HepG2 (cell line): ENCODE measurements around the gene PTPRM. TPM values are rescaled to one million over a fixed set of nuclear protein-coding genes. Genes with fewer than 3 reads are reported as not detected.

Experiments used
- ATAC-seq: fragments of 200-7000 bp; cut with Tn5 transposase; 3 replicates; pipeline ENCODE4 v1.9.1; 2020; ENCODE audit warnings: mild to moderate bottlenecking, moderate library complexity
- BruUV-seq: library from RNA; stranded (reverse); fragments of 400-500 nt; replicated peaks from 2 replicates; lab custom pipeline; 2021; lab: Mats Ljungman, UMichigan
- CTCF ChIA-PET: fragments of 300-600 bp; formaldehyde crosslinking; extraction: SDS; loops from one replicate; lab custom pipeline; 2021; ENCODE audit warnings: low total read pairs, inconsistent platforms, low intra/inter-chr PET ratio; lab: Yijun Ruan, JAX
- POLR2A ChIA-PET: fragments of 350-600 bp; sonication (Branson Sonifier 250); formaldehyde crosslinking; loops from one replicate; lab custom pipeline; 2020; ENCODE audit warnings: antibody characterized with exemption, inconsistent platforms; lab: Yijun Ruan, JAX
- DNase-seq: peaks from one replicate; pipeline ENCODE4 v3.0.0-alpha.2; 2015; ENCODE audit warnings: low spot score
- FAIRE-seq: peaks from 3 replicates; lab custom pipeline; 2011; peaks lifted over from hg19 to GRCh38; lab: Jason Lieb, UNC
- H2AFZ ChIP-seq: one replicate; pipeline ENCODE4 v1.6.1; 2011; ENCODE audit warnings: low read length, inconsistent platforms
- H3K27ac ChIP-seq: fragments of 300-600 bp; 3 replicates; pipeline ENCODE4 v1.8.0; 2011; ENCODE audit warnings: mixed run types, mild to moderate bottlenecking, mixed read lengths, low read length, inconsistent platforms; ENCODE audit not compliant: insufficient read depth; ENCODE audit errors: extremely low read length
- H3K27me3 ChIP-seq, 2 experiments: fragments of 200-600 bp in 1 of 2; 2 replicates in 1 of 2; 3 replicates in 1 of 2; pipeline versions ENCODE4 v1.6.0 to v1.8.0; 2011; ENCODE audit warnings: low read length in 2 of 2, mild to moderate bottlenecking in 2 of 2, moderate library complexity in 2 of 2, inconsistent platforms in 1 of 2; ENCODE audit not compliant: insufficient read depth in 2 of 2, control insufficient read depth in 1 of 2
- H3K36me3 ChIP-seq, 2 experiments: fragments of 200-600 bp in 1 of 2; replicated peaks in 1 of 2; 2 replicates in 1 of 2; 3 replicates in 1 of 2; pipeline versions ENCODE4 v1.5.1 to v1.8.0; 2011; ENCODE audit warnings: low read length in 2 of 2, inconsistent platforms in 1 of 2; ENCODE audit not compliant: insufficient read depth in 2 of 2, control insufficient read depth in 1 of 2
- H3K4me1 ChIP-seq: 2 replicates; pipeline ENCODE4 v1.5.1; 2012; ENCODE audit warnings: low read length, inconsistent platforms; ENCODE audit not compliant: insufficient read depth
- H3K4me2 ChIP-seq: 2 replicates; pipeline ENCODE4 v1.6.0; 2011; ENCODE audit warnings: low read depth, low read length, inconsistent platforms
- H3K4me3 ChIP-seq, 3 experiments: fragments of 200-600 bp in 1 of 3; sonication (generic), shearing (Covaris generic) in 1 of 3; replicated peaks in 1 of 3; 2 replicates each; pipeline ENCODE4 v1.5.1; 2011 to 2016; ENCODE audit warnings: low read length in 3 of 3, inconsistent platforms in 2 of 3, low read depth in 2 of 3, mild to moderate bottlenecking in 2 of 3, control low read depth in 1 of 3, mixed read lengths in 1 of 3; ENCODE audit not compliant: insufficient read depth in 1 of 3
- H3K79me2 ChIP-seq: one replicate; pipeline ENCODE4 v1.6.1; 2011; ENCODE audit warnings: low read length, inconsistent platforms; ENCODE audit not compliant: insufficient read depth
- H3K9ac ChIP-seq: 2 replicates; pipeline ENCODE4 v1.6.0; 2011; ENCODE audit warnings: mild to moderate bottlenecking, low read depth, low read length, inconsistent platforms; ENCODE audit not compliant: insufficient read depth
- H3K9me3 ChIP-seq: 2 replicates; pipeline ENCODE4 v1.5.1; 2012; ENCODE audit warnings: mild to moderate bottlenecking, low read length
- H4K20me1 ChIP-seq: 2 replicates; pipeline ENCODE4 v1.6.0; 2011; ENCODE audit warnings: inconsistent platforms, mild to moderate bottlenecking, low read length, moderate library complexity; ENCODE audit not compliant: insufficient read depth
- HNF4G ChIP-seq, 2 experiments: sonication (generic) in 1 of 2; formaldehyde crosslinking in 1 of 2; IDR thresholded peaks; 2 replicates each; pipeline versions ENCODE4 v1.4.0 to v1.6.1; 2011 to 2020; ENCODE audit warnings: borderline replicate concordance in 2 of 2, low read depth in 2 of 2, mild to moderate bottlenecking in 2 of 2, low read length in 1 of 2, missing genetic modification reagents in 1 of 2, moderate library complexity in 1 of 2
- HNRNPUL1 ChIP-seq: fragments of 200-400 bp; formaldehyde crosslinking; IDR thresholded peaks from 2 replicates; pipeline ENCODE4 v1.6.1; 2017; ENCODE audit warnings: low read depth, mild to moderate bottlenecking, low read length, moderate library complexity
- NBN ChIP-seq: fragments of 450-650 bp; conservative IDR thresholded peaks from 2 replicates; pipeline ENCODE4 v1.6.1; 2017
- NCOR1 ChIP-seq: fragments of 200-600 bp; sonication (generic); IDR thresholded peaks from 2 replicates; pipeline ENCODE4 v1.7.0; 2017; ENCODE audit warnings: antibody characterized with exemption, low read length, borderline replicate concordance
- SRSF9 ChIP-seq: fragments of 200-400 bp; formaldehyde crosslinking; IDR thresholded peaks from 2 replicates; pipeline ENCODE4 v1.6.1; 2018; ENCODE audit warnings: borderline replicate concordance, mild to moderate bottlenecking, low read depth, low read length; ENCODE audit not compliant: insufficient read depth, poor library complexity, severe bottlenecking
- TARDBP ChIP-seq: sonication (generic); formaldehyde crosslinking; IDR thresholded peaks from 2 replicates; pipeline ENCODE4 v1.8.0; 2022; ENCODE audit warnings: mild to moderate bottlenecking, missing genetic modification reagents
- TP53 ChIP-seq: sonication (generic); formaldehyde crosslinking; conservative IDR thresholded peaks from 2 replicates; pipeline ENCODE4 v1.4.0; 2020; ENCODE audit warnings: missing genetic modification reagents
- ZEB1 ChIP-seq: IDR thresholded peaks from 2 replicates; pipeline ENCODE4 v1.6.1; 2012; ENCODE audit warnings: mild to moderate bottlenecking, low read depth, inconsistent platforms; ENCODE audit not compliant: insufficient replicate concordance
- ZNF326 ChIP-seq: sonication (generic); formaldehyde crosslinking; IDR thresholded peaks from 2 replicates; pipeline ENCODE4 v1.4.0; 2020; ENCODE audit warnings: missing genetic modification reagents, borderline replicate concordance
- ZNF564 ChIP-seq: sonication (generic); formaldehyde crosslinking; IDR thresholded peaks from 2 replicates; pipeline ENCODE4 v1.8.1; 2023; ENCODE audit warnings: mild to moderate bottlenecking, missing genetic modification reagents
- ZNF672 ChIP-seq: sonication (generic); formaldehyde crosslinking; IDR thresholded peaks from 2 replicates; pipeline ENCODE4 v1.8.1; 2022; ENCODE audit warnings: missing genetic modification reagents
- ZSCAN25 ChIP-seq: sonication (generic); formaldehyde crosslinking; IDR thresholded peaks from 2 replicates; pipeline ENCODE4 v1.8.0; 2022; ENCODE audit warnings: mild to moderate bottlenecking, missing genetic modification reagents
- WGBS: methylation state at CpG from one replicate; pipeline ENCODE4 v1.1.6; 2017; ENCODE audit warnings: low lambda C conversion rate; 5-methylcytosine and 5-hydroxymethylcytosine counted together
- in situ Hi-C: cut with HindIII; loops from 2 replicates; pipeline ENCODE4 v1.10.0; 2017; ENCODE audit warnings: low pct_unique_long_range_greater_than_20kb; ENCODE audit not compliant: extremely low pct_ligation_motif_present
- intact Hi-C: fragments of 100-400 bp; cut with micrococcal nuclease; formaldehyde crosslinking; loops from one replicate; pipeline ENCODE4 v1.10.0; 2022; ENCODE audit not compliant: unreplicated experiment
- polyA plus RNA-seq, 8 experiments: library from polyadenylated mRNA; depleted of rRNA in 3 of 8; stranded (reverse) in 7 of 8; unstranded in 1 of 8; fragments of >200 nt; fragmentation: Illumina TruSeq in 4 of 8; extraction: Trizol in 4 of 8; gene quantifications; 2 replicates each; pipeline versions ENCODE4 v1.2.1 to v1.2.3, GENCODE V29; 2011 to 2016; ENCODE audit warnings: low read depth in 4 of 8, missing spikeins in 1 of 8, mixed read lengths in 1 of 8; ENCODE audit not compliant: insufficient read depth in 1 of 8
- total RNA-seq, 5 experiments: library from RNA; depleted of rRNA; stranded (reverse); fragments of >200 nt; fragmentation: Illumina TruSeq; extraction: Trizol; gene quantifications; 2 replicates each; pipeline ENCODE4 v1.2.3, GENCODE V29; 2016; ENCODE audit warnings: low read depth in 1 of 5
- TF ChIP-seq, protein P1 (sequence below): sonication (generic); formaldehyde crosslinking; IDR thresholded peaks from 2 replicates; pipeline ENCODE4 v1.8.1; 2023; ENCODE audit warnings: mild to moderate bottlenecking, moderate library complexity, missing genetic modification reagents

The PTPRM gene
- total and polyA plus RNA-seq, 2 of the 13 experiments (the other 11 are each of a cell fraction or from before 2014, with no cell fraction given): 12.6 to 108 TPM

DNA sequence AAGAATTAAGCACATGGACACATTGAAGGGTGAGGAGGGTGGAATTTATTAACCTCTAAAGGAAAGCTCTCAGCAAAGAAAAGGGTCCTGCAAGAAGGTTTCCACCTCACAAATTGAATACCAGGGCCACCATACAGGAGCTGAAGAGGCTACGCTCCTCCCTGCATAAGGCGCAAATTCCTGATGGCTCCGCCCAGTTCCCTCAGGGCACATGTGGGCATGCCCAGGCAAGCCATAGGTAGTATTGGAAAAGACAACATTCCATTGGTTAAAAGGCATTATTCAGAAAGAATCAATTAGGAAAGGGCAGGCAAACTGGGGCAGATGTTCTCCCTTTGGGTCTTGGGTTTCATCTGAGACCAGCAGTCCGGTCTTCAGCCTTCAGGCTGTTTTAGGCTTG lies 161.2 kb downstream of the PTPRM start:
- Histone ChIP-seq H3K9me3 (no peaks in the 10 kb centered on the region), H3K4me3 (no peak overlapping the region), H3K4me1 (peaks cover 24% of the 10 kb centered on the region), H4K20me1 (no peaks in the 10 kb centered on the region), H3K4me2 (no peak overlapping the region), H2AFZ (no peak overlapping the region), H3K9ac (no peak overlapping the region), H3K36me3 (no peaks in the 10 kb centered on the region), H3K27me3 (no peaks in the 10 kb centered on the region), H3K79me2 (no peaks in the 10 kb centered on the region), H3K27ac (no peak overlapping the region)
- 100% methylated on average over 4 of the region's 4 CpGs for WGBS
- intact Hi-C loops: no loop called here
- DNase-seq (no peak), FAIRE-seq (no peak), ATAC-seq (no peak)
- in situ Hi-C loops: no loop called here
- ChIA-PET POLR2A (no interaction called here), CTCF (no interaction called here)
- TF ChIP-seq TP53 (peak; percentile 86; the same call in 1 of the 2 replicates), NBN (no peak), TARDBP (CRISPR knock-in tag) (no peak)
- BruUV-seq: no TSS peak

DNA sequence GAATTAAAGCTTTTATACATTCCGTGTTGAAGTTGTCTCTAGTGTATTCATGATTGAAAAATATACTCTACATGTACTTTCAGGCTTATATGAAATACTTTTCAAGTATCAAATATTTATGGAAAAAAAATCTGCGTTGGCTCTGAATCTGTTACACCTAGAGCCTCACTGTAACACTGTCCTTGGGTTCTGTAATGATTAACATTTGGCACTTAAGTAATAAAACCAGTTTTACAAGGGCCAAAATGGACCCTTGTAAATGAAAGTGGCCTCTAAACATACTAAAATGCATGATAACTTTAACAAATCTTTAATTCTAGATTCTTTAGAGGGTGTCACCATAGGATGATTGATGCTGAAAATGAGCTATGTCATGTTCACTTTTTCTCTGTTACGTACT lies 162.8 kb downstream of the PTPRM start:
- intact Hi-C loops: no loop called here
- DNase-seq (no peak), ATAC-seq (peak; percentile 49; the same call in 1 of the 3 replicates), FAIRE-seq (no peak)
- Histone ChIP-seq H3K9me3 (no peaks in the 10 kb centered on the region), H4K20me1 (no peaks in the 10 kb centered on the region), H3K4me2 (no peak overlapping the region), H3K79me2 (no peaks in the 10 kb centered on the region), H3K27ac (no peak overlapping the region), H3K4me3 (no peak overlapping the region), H3K36me3 (no peaks in the 10 kb centered on the region), H2AFZ (no peak overlapping the region), H3K27me3 (no peaks in the 10 kb centered on the region), H3K4me1 (peaks cover 39% of the 10 kb centered on the region), H3K9ac (no peak overlapping the region)
- 78% methylated on average over 3 of the region's 3 CpGs for WGBS
- in situ Hi-C loops: no loop called here
- BruUV-seq: no TSS peak
- ChIA-PET CTCF (no interaction called here), POLR2A (no interaction called here)
- TF ChIP-seq ZNF672 (CRISPR knock-in tag): no peak
- TF ChIP-seq, protein P1, sequence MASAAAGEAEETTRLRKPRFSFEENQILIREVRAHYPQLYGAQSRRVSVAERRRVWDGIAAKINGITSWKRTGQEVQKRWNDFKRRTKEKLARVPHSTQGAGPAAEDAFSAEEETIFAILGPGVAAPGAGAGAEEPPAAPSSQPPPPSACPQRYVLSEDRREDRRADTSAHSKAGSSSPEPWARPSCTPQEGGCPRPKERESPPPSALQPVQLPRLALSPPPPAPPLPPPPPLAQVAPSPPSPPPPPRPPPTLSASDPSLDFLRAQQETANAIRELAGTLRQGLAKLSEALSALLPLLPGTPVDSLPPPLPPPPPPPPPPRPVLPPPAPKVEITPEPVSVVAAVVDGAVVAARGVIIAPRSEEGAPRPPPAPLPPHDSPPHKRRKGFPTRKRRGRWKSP (CRISPR knock-in tag): no peak
- no peak for TF ChIP-seq ZNF326
- no peak for TF ChIP-seq ZNF564 (CRISPR knock-in tag)
- TF ChIP-seq HNF4G (IDR thresholded peaks at IDR 0.05; ENCODE audit: borderline replicate concordance, low read depth, low read length): no peak
- TF ChIP-seq HNF4G (CRISPR knock-in tag; IDR thresholded peaks at IDR 0.05; ENCODE audit: borderline replicate concordance, low read depth): no peak
- TF ChIP-seq NCOR1: no peak
- TF ChIP-seq ZSCAN25 (CRISPR knock-in tag): no peak
- no peak for TF ChIP-seq HNRNPUL1
- TF ChIP-seq ZEB1: no peak
- TF ChIP-seq SRSF9: no peak
